ENCODE measurements around the gene FBN2.

Gene FBN2

DNA sequence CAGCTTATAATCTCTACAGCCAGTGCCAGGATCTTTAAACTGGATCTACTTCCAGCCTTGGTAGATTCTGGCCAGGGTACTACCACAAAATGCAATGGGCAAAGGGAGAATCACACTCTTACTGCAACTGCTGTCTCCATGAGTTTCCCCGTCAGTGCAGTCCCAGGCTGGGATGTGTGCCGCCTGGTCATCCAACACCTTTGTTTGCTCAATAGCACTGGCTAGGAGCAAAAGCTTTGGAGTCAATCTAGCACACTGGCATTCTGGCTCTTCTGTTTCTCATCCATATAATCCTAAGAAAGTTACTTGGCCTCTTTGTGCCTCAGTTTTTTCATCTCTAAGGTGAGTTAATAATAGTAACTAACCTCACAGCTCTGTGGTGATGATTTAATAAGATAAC, 96.9 kb downstream of the FBN2 start:
- TF ChIP-seq, protein P1, sequence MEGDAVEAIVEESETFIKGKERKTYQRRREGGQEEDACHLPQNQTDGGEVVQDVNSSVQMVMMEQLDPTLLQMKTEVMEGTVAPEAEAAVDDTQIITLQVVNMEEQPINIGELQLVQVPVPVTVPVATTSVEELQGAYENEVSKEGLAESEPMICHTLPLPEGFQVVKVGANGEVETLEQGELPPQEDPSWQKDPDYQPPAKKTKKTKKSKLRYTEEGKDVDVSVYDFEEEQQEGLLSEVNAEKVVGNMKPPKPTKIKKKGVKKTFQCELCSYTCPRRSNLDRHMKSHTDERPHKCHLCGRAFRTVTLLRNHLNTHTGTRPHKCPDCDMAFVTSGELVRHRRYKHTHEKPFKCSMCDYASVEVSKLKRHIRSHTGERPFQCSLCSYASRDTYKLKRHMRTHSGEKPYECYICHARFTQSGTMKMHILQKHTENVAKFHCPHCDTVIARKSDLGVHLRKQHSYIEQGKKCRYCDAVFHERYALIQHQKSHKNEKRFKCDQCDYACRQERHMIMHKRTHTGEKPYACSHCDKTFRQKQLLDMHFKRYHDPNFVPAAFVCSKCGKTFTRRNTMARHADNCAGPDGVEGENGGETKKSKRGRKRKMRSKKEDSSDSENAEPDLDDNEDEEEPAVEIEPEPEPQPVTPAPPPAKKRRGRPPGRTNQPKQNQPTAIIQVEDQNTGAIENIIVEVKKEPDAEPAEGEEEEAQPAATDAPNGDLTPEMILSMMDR (IDR thresholded peaks at IDR 0.05; ENCODE audit: control extremely low read depth, extremely low read depth, low read depth, missing control alignments), result no peak
- no peak for DNase-seq (ENCODE audit: extremely low spot score)
- ChIA-PET POLR2A (no interaction called here), CTCF (interaction anchor here (1.6 kb wide), 2 partner anchors 14 to 350 kb away, joined by 3 to 4 read pairs; no protein-coding TSS in a partner anchor)

- CTCF ChIA-PET, result interaction anchor here (0.7 kb wide), 1 partner anchor 10 kb away, joined by 3 read pairs; no protein-coding TSS in a partner anchor
- DNase-seq (ENCODE audit: extremely low spot score), result no peak
- POLR2A ChIA-PET, result no interaction called here
- TF ChIP-seq, protein P1 (IDR thresholded peaks at IDR 0.05; ENCODE audit: control extremely low read depth, extremely low read depth, low read depth, missing control alignments), result no peak
These were observed 101.3 kb downstream of the FBN2 start for GRCh38 chr5:128436749-128437188.

DNA sequence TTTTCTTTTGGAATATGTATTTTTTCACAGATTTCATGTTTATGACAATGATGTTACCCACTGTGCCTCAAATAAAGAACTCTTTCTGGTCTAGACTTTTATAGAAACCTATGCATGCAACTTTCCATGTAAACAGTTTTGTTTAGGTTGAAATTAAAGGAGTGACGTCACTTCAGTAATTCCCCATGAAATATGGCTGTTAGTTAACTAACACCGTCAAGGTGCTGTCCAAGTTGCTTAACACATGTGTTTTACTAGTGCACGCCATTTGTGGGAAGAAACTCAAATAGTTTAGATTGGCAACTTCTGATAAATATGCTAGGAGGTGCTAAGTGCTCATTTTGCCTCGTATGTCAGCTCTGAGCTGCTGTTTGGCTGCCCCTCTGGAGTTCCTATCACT, 102.2 kb downstream of the FBN2 start:
- DNase-seq (ENCODE audit: extremely low spot score), result no peak
- ChIA-PET CTCF (no interaction called here), POLR2A (no interaction called here)
- TF ChIP-seq, protein P1 (IDR thresholded peaks at IDR 0.05; ENCODE audit: control extremely low read depth, extremely low read depth, low read depth, missing control alignments), result no peak

GRCh38 chr5:128434993-128435392, 103.1 kb downstream of the FBN2 start:
- CTCF ChIA-PET, result no interaction called here
- POLR2A ChIA-PET, result no interaction called here
- TF ChIP-seq, protein P1 (IDR thresholded peaks at IDR 0.05; ENCODE audit: control extremely low read depth, extremely low read depth, low read depth, missing control alignments), result no peak
- DNase-seq (ENCODE audit: extremely low spot score), result no peak

- DNase-seq (ENCODE audit: extremely low spot score), result no peak
- ChIA-PET POLR2A (no interaction called here), CTCF (interaction anchor here (1.0 to 1.7 kb wide), 2 partner anchors 16 to 21 kb away, joined by 3 to 4 read pairs; no protein-coding TSS in a partner anchor)
- TF ChIP-seq, protein P1 (IDR thresholded peaks at IDR 0.05; ENCODE audit: control extremely low read depth, extremely low read depth, low read depth, missing control alignments), result no peak
These were observed 105.1 kb downstream of the FBN2 start for GRCh38 chr5:128432913-128433440.

DNA sequence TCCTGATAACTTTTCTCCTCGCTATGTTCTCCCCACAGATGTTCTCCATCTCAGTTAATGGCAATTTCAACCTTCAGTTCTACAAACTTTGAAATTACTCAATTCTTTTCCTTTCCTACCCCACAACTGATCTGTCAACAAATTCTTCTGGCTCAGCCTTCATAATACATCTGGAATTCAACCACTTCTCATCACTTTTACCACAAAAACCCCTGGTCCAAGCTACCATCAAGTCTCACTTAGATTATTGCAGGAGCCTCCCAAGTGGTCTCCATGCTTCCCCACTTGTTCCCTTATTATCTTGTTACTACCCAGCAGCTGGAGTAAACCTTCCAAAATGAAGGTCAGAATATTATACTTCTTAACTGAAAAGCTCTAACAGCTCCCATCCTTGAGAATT, 110.1 kb downstream of the FBN2 start:
- no peak for DNase-seq (ENCODE audit: extremely low spot score)
- CTCF ChIA-PET, result no interaction called here
- POLR2A ChIA-PET, result no interaction called here
- TF ChIP-seq, protein P1 (IDR thresholded peaks at IDR 0.05; ENCODE audit: control extremely low read depth, extremely low read depth, low read depth, missing control alignments), result no peak

All from GM10248 (cell line).